ENCODE results near the gene ARHGAP6.

Gene ARHGAP6

DNA sequence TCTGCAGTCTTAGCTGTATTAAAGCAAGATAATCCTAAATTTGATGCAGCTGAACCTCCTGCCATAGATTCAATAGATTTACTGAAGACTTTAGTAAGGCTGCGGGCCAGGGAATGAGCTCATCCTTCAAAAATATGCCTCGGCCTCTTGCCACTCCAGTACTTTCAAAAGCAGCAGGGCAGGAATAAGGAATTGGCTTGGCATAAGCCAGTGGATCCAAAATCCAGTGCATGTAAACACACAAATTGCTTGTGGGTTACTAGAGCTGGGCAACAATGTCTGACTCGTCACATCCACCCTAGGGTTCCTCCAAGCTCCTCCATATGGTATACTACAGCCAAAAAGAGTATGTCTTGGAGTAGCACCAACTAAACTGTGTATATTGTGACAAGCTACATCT is 207.6 kb downstream of the ARHGAP6 start:
- no peak for DNase-seq

DNA sequence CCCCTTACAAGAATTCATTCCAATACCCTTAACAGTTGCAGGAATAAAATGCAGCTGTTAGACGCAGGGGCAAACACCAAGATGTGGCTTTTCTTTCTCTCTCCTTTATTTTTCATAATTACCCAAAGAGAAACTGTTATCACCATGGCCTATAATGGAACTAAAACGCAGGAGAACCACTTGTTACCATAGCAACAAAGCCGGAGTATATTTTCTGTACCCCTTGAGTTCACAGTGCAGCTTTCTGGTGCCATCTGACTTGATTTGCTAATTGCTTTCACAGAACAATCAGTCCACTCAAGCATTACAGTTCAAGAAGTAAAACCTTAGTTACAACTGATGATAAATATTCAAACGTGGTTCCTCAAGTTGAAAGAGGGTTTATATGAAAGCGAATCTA is 214.6 kb downstream of the ARHGAP6 start:
- no peak for DNase-seq

DNA sequence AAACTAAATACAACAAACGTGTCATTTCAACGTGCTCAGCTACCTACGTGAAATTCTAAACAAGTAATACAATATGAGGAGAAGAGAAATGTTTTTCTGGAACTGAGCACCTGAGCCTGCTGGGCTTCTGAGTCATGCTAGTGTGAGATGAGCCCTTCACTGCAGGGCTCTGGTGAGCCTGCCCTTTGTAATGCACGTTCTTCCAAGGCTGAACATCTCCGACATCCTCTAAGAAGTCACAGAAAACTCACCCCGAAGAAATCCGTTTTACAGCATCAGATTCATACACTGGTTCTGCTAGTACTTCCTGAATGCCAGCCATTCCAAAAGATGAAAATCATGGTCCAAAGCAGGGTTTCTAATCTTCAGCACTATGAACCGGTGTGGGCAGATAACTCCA is 215.4 kb downstream of the ARHGAP6 start:
- DNase-seq = no peak

GRCh38 chrX:11449613-11450012 is 216.1 kb downstream of the ARHGAP6 start:
- no peak for DNase-seq

DNA sequence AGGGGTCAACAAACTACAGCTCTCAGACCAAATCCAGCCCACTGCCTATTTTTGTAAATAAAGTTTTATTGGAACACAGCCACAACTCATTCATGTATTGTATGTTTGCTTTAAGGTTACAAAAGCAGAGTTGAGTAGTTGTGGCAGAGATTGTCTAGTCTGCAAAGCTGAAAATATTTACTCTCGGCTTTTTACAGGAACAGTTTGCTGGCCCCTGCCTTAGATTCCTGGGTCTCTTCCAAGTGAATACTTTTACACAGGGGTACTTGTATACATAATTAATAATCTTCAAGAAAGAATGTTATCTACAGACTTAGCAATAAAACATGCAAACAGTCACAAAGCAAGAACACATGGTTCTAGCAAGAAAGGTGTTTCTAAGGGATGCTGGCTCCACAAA is 218.3 kb downstream of the ARHGAP6 start:
- DNase-seq = no peak

DNA sequence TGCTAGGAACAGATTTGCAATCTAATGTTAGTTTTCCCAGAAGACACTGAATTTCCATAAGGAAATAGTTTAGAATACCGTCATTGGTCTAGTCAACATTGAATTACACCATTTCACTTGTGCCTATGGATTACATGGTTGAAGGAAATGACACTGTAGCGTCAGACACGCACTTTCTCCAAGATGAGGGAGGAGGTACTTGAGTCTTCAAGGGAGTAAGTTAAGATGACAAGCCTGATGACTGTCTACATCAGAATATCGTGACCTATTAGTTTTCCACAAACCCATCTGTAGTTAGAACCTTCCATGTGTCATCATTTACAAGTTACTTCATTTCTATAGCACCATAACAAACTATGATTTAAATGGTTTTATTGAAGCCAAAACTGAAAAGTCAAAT is 218.8 kb downstream of the ARHGAP6 start:
- no peak for DNase-seq

DNA sequence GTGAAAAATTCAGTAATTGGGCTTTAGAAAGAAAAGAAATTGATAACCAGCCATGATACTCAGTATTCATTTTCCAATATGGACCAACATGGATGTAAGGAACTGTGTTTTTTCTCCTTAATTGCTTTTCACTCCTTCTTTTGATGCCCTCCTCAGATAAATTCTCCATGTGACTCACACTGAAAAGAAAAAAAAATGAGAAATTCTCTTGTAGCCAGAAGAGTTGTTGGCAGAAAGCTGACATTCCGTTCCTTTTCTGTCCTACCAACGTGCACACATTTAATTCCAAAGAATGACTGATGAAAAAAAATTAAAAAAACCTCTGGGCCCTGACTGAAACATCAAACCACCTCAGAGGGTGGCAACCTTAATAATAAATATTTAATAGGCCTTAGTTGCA is 219.4 kb downstream of the ARHGAP6 start:
- no peak for DNase-seq

- no peak for DNase-seq
Observed at GRCh38 chrX:11445540-11445939, 220.2 kb downstream of the ARHGAP6 start.

GRCh38 chrX:11444052-11444451 is 221.7 kb downstream of the ARHGAP6 start:
- no peak for DNase-seq

DNA sequence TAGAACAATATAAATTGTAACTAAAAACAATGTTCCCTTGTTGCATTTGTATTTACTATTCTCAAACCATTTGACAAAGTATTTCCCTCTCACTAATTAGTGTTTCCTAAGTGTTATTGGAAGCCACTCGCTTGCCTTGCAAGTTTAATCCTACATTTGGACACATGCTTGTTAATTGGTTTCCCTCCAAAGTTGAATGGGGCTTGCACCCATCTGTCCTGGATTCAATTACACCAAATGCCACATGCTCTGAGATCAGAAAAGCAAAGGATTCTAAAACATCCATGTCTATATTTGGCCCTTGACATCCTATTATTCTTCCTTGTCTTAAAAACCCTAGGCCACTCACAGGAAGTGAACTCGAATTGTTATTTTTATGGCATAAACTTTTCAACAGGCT is 225.9 kb downstream of the ARHGAP6 start:
- DNase-seq = no peak

- no peak for DNase-seq
Observed at GRCh38 chrX:11438767-11439166, 227.0 kb downstream of the ARHGAP6 start.

DNA sequence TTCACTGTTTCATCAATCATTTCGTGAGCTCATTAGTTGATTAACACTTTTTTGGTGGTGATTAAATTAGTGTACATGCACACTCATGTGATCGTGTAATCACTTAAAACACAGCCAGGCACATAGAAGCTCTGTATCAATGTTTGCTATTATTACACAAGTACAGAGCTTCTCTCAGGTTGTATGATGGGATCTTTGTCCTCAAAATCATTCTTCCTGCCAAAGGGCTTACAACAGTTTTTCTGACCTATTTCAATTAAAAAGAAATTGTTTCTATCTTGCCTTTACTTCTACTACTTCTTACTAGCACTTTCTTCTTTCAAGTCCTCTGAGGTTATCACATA is 227.4 kb downstream of the ARHGAP6 start:
- DNase-seq = no peak

- no peak for DNase-seq
Observed at GRCh38 chrX:11437642-11438379, 227.9 kb downstream of the ARHGAP6 start.

DNA sequence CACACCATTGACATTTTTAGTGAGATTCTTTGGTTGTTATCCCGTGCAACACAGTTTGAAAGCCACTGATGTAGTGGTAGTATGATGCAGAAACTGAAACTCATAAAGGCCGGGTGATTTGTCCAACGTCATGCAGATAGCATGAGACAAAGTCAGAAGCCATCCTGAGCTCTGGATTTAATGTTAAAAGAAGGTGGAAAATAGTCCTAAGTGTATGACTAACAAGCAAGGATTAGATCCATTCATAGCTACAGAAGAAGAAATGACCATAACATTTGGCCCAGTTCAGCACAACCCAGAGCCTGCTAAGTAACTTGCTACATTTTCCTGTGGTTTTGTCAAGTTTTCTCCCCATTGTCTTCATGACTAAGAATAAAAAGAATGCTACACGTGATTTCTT is 230.2 kb downstream of the ARHGAP6 start:
- DNase-seq = no peak

DNA sequence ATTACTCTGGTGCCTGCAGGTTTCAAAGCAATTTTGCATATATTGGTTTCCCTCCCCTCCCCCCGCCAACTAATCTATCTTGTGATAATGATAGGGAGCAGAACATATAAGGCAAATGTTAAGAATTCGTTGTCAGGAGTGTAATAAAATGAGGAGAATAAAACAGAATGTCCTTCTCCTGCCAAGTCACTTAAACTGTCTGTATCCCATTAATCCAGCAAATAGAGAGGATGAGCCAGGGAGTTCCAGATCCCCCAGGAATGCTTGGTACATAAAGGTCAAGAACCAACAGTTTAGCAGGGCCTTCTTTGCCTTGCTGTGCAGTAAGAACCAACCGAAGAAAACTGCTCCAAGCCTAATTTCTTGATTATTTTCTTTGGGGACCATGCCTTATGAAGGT is 231.1 kb downstream of the ARHGAP6 start:
- DNase-seq = no peak

DNA sequence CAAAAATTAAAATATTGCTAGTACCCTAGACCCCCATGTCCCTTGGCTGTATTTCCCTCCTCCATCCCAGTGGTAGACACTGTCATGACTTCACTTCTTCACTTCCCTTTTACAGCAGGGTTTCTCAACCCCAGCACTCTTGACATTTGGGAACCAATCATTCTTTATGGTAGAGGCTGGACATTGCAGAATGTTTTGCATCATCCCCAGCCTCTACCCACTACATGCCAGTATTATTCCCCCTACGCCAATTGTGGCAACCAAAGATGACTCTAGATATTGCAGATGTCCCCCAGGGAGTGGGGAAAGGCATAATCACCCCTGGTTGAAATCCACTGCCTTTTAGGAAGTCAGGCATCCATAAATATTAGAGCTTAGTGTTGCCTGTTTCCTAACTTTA is 233.9 kb downstream of the ARHGAP6 start:
- no peak for DNase-seq

DNA sequence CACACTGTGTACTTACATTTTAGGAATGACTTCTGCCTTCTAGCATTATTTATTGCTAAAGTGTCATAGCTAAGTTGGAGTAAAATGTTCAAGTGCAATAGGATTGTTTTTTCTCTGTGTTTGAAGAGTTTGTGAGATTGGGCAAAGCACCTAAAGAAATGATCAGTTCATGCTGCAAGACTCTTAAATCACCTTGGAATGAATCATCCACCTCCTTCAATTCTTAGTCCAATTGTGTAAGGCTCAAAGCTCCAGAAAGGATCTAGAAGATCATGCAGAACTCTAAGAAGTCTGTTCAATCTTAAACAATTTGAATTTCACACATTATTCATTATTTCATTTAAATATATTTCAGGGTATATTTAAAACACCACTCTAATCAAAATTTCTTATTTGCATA is 235.4 kb downstream of the ARHGAP6 start:
- no peak for DNase-seq

DNA sequence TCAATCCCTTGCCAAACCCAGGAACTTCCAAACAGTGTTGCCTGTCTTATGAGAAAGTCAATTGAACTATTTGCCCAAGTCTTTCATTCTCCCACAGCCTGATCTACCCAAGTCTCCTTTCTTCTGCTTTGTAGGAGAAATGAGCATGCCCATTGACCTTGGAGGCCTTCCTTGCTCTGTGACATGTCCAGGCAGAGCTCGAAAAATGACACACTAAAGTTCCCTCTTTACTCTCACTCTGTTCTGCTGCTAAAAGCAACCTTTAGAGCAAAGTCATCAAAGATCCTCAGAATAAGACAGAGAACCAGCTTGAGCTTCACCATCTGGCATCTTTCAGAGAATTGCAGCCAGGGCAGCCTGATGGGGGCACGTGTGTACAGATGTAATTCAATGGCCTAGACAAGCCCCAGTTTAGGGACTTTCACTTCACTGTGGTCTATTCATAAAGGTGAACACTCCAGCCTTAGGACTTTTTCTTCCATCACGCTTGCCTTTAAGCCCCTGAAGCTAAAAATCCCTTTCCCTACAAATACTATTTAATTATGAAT is 236.1 kb downstream of the ARHGAP6 start:
- no peak for DNase-seq

- no peak for DNase-seq
Observed at GRCh38 chrX:11427453-11428071, 238.2 kb downstream of the ARHGAP6 start.

- no peak for DNase-seq
Observed at GRCh38 chrX:11426712-11427452, 238.8 kb downstream of the ARHGAP6 start.

DNA sequence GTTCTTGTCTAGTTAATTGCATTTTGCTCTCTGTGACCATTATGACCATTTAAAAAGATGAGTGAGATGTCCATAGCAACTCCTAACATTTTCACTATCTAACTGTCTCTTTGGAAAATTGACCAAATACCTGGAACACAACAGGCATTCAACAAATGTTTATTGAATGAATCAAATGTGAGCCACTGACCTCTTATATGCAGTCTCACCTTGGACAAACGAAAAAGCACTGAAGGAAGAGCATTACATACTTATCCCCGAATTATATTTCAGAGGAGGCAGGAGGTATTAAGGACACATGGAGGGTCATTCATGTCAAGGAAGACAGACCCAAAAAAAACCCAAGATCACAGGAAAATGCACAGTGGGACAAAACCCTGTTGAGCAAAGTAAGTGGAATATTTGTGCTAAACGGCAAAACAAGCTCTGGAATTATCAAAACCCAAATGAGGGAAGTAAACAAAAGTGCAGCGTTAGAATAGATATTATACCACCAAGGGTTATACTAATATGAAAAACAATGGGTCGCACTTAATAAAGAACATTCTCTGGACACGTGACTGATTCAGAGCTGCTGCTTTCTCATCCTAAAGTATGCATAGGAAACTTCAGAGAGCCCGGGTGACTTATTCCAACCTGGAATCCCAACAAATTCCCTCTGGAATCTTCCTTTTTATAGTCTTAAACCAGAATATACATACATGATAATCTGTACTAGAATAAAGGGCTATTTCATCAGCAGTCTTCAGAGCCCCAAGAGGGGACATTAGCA is 240.6 kb downstream of the ARHGAP6 start:
- DNase-seq = no peak

- DNase-seq = no peak
Observed at GRCh38 chrX:11423949-11424348, 241.8 kb downstream of the ARHGAP6 start.

DNA sequence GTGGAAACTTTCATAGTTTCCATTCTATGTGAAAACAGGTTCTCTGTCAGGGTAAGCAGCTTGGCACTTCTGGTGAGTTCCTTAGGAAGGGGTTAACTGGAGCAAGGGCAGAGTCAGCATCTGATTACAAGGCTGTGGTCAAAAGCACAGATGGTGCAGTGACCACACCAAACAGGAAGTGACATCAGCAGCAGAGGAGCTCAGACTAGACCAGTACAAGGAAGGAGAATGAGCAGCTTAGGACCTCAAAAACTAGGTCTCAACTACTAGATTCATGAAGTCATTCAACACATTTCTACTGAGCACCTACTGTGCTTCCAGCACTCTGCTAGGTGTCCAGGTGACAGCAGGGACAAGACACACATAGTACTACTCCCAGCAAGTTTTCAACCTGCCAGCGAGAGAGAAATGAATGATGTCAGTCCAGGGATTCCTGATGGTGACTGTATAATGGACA is 242.3 kb downstream of the ARHGAP6 start:
- no peak for DNase-seq

Data from stimulated activated CD4-positive, alpha-beta T cell treated with anti-CD3 and anti-CD28 coated beads, Interleukin-4, amount 100 ng/mL, for 24 hours (primary cell).